ENCODE data around the gene ARHGAP5.

Gene ARHGAP5, protein sequence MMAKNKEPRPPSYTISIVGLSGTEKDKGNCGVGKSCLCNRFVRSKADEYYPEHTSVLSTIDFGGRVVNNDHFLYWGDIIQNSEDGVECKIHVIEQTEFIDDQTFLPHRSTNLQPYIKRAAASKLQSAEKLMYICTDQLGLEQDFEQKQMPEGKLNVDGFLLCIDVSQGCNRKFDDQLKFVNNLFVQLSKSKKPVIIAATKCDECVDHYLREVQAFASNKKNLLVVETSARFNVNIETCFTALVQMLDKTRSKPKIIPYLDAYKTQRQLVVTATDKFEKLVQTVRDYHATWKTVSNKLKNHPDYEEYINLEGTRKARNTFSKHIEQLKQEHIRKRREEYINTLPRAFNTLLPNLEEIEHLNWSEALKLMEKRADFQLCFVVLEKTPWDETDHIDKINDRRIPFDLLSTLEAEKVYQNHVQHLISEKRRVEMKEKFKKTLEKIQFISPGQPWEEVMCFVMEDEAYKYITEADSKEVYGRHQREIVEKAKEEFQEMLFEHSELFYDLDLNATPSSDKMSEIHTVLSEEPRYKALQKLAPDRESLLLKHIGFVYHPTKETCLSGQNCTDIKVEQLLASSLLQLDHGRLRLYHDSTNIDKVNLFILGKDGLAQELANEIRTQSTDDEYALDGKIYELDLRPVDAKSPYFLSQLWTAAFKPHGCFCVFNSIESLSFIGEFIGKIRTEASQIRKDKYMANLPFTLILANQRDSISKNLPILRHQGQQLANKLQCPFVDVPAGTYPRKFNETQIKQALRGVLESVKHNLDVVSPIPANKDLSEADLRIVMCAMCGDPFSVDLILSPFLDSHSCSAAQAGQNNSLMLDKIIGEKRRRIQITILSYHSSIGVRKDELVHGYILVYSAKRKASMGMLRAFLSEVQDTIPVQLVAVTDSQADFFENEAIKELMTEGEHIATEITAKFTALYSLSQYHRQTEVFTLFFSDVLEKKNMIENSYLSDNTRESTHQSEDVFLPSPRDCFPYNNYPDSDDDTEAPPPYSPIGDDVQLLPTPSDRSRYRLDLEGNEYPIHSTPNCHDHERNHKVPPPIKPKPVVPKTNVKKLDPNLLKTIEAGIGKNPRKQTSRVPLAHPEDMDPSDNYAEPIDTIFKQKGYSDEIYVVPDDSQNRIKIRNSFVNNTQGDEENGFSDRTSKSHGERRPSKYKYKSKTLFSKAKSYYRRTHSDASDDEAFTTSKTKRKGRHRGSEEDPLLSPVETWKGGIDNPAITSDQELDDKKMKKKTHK (N-terminal part only)

DNA sequence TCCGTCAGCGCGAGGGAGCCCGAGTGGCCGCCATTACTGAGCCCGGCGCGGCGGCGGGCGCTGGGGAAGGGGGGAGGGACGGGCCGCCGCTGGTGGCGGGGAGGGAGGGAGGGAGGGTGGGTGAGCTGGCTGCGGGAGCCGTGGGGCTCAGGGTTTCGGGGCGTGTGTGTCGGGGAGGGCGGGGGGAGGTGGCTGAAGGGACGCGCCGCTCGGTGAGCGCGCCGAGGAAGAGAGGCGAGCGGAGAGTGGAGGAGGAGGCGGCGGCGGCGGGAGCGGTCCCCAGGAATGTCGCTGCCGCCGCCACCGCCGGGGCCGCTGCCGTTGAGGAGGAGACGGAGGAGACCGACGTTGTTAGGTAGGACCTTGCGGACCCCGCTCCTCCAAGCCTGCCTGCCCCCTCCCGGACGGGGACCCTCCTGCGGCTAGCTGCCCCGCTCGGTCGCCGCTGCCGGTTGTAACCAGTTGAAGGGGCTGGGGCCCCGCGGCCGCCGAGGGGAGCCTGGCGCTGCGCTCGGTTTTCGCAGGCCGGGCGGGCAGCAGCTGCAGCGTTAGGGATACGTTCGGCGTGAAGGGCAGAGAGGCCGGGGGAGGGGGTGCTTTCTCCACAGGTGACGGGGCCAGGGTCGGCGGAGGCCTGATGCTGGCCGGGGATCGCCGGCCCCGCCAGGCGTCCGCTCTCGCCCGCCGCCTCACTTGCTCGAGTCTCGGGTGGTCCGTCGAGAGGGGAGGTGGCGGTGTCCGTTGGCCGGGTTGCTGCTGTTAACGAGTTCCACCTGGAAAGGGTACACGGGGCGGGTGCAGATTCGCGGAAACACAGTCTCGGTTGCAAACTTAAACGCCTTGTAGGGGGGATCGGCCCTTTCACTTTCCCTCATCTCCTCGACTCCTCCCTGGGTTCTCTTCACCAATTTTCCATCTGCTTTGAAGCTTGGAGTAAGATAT is at the start of gene ARHGAP5:
ARHGAP5 (plus strand) TSS at position 224 of the 942 bp plus-strand sequence. CDS start 13,366 bp downstream, outside the sequence.
- DNase-seq (ENCODE audit: low read depth in 2 of 2): peak; percentile 18 to 23

DNA sequence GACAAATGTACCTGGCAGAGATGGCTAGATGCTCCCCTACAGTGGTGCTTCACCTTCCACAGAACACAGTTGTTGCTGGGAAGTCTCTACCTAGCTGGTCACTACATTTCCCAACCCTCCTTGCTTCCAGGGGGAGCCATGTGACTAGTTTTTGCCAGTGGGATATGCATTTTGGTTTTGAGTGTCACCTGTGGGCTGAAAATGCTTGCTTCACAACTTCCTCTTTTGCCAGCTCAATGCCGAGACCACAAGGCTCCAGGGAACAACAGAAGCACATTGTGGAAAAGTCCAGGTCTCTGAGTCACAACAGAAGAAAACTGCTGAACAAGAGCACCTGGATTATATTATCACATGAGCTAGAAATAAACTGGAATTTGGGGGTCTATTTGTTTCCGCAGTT is 48.5 kb upstream of the ARHGAP5 start:
- no peak for DNase-seq (ENCODE audit: low read depth in 2 of 2)

DNA sequence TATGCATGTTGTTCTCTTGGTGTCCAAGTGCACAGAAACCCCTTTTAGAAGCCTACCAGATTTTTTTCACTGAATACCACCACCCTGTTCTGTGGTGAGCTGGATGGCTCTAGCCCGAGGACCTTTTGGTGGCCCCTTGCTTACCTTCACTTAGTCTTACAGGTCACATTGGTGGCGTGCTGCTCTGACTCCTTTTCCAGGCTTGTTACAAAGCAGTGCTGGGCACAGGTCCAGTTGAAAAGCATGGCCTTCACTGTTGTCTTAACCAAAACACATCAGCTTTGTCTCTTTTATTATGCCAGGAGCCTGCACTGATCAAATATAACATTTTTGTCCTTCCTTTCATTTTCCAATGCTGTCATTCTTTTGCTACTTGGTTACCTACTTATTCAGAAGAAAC is 43.6 kb upstream of the ARHGAP5 start:
- no peak for DNase-seq (ENCODE audit: low read depth in 2 of 2)

DNA sequence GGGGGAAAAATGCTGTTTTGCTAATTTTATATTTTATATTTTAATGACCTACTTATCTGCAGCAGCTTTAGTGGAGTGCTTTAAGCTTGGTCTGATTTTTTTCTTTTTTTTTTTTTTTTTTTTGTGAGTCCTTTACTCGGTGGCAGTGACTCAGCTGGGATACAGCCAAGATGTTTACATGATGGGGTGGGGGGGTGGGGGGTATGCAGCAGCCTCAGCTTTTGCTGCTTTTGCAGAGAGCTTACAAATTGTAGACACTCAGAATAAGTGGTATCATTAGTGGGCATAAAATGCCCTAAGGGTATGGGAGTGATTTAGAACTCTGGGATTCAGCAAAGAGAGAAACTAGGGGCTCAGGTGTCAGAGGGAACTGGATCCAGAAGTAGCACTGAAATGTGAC is 38.2 kb upstream of the ARHGAP5 start:
- no peak for DNase-seq (ENCODE audit: low read depth in 2 of 2)

DNA sequence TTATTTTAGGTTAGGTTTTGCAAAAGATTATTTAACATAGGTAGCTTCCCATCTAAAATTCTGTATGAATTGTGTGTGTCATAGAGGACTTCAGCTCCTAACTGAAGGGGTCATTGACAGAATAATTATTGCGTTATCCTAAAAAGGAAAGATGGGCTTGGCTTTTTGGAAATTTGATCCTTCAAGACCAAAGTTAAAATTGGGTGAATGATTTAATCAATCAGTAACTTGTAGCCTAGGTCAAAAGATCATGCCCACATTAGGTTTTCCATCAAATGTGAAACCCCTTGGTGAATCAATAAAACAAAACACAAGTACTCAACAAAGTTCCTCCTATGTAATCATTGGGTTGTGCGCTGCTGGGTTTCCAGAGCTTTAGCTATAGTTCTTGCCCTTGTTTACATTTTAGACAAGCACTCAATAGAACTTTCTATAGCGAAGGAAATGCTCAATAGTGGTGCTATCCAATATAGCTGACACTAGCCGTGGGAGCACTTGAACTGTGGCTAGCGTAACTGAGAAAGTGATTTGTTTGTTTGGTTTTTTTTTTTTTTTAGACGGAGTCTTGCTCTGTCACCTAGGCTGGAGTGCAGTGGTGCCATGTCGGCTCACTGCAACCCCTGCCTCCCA is 37.6 kb upstream of the ARHGAP5 start:
- no peak for DNase-seq (ENCODE audit: low read depth in 2 of 2)

DNA sequence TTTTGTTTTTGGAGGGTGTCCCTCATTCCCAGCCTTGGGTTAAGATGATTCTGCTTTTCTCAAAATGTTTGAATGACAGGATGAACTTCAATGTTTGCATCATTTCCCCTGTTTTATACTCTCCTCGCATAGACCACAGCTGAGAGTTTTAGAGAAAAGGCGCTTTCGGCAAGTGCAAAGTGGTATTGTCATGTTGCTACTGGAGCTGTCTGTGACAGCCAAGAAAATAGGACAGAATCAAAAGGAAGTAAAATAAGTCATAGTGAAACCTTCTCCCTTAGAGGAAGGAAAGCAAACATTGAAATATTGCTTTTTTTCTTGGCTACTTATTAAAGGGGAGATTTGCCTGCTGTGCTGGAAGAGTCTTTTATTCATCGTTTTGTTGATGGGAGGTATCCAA is 33.5 kb upstream of the ARHGAP5 start:
- DNase-seq (ENCODE audit: low read depth in 2 of 2): no peak

DNA sequence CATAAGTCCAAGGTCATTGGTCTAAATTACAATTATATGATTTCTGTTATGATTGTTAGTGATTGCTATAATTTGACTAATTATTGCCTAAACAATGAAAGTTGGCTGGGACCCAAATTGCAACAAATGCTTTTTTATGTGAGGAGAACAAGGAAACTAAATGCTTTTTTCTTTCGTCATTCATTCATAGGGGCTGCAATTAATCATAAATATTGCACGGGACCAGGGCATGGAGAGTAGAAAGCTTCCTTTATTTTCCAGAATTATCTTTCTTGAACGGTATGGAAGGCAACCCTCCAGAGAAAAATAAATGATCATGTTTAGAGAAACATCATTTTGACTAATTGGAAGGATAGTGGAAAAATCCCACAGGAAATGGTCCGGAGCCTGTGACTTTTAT is 32.6 kb upstream of the ARHGAP5 start:
- DNase-seq (ENCODE audit: low read depth in 2 of 2): no peak

DNA sequence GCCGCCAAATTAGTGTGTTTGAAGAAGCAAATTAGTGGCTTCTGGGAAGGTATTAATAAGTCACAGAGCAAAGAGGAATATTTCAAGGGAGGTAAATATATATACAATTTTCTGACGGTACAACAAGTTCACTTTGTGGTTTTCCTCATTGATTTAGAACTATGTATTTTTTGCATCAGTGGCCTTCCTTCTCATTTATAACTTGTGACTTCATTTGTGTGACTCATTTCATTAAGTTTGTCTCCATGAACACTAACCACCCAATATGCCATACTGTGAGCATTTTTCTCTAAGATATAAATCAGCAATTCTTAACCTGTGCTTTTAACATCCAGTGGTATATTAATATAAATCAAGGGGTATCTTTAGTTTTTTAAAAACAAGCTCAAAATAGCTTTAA is 29.3 kb upstream of the ARHGAP5 start:
- no peak for DNase-seq (ENCODE audit: low read depth in 2 of 2)

DNA sequence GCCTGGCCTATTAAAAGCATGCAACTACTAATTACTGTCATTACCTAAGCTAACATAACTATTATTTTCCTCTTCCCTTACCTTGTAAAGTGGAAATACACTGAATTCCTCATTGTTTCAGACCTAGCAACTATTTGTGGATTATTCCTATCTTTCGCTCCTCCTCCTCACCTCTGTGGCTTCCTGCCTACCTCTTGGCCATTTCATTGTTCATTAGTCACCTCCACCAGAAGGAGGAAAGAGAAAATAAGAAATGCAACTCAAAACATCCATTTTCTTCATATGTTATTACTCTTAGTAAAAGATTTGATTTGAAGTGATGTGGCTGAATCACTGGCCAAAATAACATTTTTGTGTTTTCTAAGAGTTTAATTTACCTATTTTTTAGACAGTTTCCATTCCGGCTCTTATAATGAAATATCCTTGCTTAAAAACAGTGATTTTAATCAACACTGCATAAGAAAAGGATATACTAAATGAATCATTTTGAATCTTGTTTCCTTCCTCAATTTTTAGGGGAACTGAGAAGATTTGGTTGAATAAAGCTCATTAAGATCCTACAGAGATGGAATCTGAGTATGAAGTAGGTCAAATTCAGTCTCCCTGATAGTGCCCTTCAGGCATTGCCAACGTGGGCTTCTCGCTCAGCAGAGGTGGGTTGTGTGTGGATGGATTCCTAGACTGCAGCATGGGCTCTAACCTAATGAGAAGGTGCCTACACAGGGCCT is 27.6 kb upstream of the ARHGAP5 start:
- DNase-seq (ENCODE audit: low read depth in 2 of 2): no peak

DNA sequence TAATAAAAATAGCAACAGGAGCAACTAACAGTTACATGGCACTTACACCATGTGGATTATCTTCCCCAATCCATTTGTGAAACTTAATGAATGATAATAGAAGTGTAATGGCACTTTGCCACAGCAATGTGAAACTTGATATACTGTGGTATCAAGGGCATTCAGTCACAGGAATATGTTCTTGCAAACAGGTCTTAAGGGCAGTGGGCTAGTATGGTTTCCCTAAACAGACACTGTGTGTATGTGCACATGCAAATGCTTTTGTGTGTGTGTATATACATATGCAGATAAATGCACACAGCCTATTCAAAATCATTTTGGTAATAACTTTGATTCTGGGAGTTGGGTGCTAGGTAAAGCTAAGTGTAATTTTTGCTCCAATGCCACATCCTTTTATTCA is 26.2 kb upstream of the ARHGAP5 start:
- no peak for DNase-seq (ENCODE audit: low read depth in 2 of 2)

DNA sequence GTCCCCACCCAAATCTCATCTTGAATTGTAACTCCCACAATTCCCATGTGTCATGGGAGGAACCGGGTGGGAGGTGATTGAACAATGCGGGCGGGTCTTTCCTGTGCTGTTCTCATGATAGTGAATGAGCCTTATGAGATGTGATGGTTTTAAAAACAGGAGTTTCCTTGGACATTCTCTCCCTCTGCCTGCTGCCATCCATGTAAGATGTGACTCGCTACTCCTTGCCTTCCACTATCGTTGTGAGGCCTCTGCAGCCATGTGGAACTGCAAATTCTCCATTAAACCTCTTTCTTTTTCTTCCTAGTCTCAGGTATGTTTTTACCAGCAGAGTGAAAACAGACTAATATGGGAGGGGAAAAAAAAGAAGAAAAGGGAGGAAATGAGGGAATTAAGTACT is 22.6 kb upstream of the ARHGAP5 start:
- DNase-seq (ENCODE audit: low read depth in 2 of 2): no peak

DNA sequence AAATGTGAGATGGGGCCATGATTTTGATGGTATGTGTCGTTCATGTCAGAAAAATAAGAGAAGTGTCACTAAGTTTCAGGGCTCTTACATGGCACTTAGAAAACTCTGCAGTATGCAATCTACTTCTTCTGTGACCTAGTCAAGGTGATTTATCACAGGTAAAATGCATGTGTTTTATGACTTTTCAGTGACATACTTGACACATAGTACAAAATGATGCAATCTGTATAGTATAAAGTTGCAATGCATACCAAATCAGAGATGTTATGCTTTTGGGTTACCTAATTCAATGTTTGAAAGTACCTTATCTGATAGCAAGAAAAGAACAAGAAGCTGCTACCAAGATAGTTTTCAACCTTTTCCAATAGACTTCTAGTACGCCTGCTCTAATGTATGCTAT is 21.9 kb upstream of the ARHGAP5 start:
- no peak for DNase-seq (ENCODE audit: low read depth in 2 of 2)

DNA sequence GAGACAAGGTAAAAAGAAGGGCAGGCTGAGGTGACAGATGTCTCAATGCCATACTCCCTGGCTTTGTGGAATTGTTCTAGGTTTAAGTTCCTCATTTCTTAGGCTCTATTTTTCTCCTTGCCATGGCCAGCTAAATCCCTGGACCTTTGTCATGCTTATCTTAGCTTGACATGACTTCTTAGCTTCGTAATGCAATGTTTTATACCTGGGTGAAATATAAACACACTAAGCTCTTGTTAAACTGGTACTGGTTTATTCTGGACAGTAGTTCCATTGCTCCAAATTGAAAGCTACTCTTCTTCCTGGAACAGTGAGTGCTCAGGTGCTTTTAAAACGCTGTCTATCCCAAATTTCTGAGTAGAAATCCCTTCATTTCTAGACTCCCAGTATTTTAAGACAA is 17.4 kb upstream of the ARHGAP5 start:
- DNase-seq (ENCODE audit: low read depth in 2 of 2): no peak

DNA sequence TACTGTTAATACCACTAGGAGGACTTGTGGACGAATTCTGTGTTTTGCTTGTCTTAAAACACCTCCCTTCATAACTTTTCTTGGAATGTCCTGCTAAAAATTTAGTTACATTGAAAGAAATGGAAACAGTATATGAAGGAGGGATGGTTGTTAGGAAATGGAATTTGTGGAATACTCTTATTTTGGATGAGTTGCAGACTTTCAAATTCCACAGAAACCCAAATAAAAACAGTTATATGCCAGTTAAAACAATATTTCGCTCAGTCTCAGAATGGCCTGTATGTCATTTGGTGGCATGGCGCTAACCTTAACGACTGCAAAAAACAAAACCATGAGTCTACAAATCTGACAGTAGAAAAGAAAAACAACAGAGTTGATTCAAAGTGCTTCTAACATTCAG is 12.2 kb upstream of the ARHGAP5 start:
- no peak for DNase-seq (ENCODE audit: low read depth in 2 of 2)

DNA sequence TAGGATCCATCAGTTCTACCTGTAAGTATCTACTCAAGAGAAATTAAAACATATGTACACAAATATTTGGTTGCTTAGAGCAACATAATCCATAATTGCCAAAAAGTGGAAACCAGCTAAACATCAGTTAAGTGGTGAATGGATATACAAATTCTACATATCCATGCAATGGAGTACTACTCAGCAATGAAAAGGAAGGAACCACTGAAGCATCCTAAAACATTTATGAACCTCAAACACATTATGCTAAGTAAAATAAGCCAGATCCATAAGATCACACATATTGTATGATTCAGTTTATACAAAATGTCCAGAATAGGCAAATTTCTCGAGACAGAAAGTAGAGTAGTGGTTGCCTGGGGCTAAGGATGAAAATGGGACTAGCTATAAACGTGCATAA is 8.4 kb upstream of the ARHGAP5 start:
- no peak for DNase-seq (ENCODE audit: low read depth in 2 of 2)

DNA sequence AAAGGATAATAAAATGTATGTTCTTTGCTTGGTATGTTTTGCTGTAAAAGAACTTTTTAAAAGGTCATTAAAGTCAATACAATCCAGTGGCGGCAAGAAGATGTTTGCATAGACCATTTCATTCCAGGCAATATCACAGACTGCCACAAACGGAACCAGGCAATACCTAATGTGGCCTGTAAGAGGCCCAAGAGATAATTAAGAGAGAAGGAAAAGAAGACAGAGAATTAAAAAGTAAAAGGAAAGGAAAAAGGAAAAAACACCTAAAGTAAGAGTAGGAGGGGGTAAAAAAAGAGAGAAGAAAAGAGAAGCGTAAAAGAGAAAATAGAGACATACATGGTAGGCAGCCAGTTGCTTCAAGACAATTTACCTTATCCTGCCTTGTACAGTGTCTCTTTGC is 6.8 kb upstream of the ARHGAP5 start:
- no peak for DNase-seq (ENCODE audit: low read depth in 2 of 2)

DNA sequence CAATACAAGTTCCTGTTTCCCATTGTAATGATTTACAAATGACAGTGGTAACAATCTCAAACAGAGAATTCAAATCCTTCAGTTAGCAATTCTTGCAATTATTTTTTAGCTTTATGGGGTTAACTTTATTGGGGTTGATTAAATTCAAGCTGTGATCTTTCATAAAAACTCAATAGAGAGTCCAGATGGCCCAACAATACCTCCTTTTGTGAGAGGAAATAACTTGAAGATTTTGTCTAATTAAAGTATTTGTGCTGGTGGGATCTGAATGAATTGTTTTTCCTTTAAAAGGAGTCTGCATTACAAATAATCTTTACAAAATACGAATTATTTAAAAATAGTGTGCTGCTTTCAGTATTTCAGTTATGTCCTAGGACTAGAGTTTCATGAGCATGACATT is 4.4 kb upstream of the ARHGAP5 start:
- DNase-seq (ENCODE audit: low read depth in 2 of 2): no peak

DNA sequence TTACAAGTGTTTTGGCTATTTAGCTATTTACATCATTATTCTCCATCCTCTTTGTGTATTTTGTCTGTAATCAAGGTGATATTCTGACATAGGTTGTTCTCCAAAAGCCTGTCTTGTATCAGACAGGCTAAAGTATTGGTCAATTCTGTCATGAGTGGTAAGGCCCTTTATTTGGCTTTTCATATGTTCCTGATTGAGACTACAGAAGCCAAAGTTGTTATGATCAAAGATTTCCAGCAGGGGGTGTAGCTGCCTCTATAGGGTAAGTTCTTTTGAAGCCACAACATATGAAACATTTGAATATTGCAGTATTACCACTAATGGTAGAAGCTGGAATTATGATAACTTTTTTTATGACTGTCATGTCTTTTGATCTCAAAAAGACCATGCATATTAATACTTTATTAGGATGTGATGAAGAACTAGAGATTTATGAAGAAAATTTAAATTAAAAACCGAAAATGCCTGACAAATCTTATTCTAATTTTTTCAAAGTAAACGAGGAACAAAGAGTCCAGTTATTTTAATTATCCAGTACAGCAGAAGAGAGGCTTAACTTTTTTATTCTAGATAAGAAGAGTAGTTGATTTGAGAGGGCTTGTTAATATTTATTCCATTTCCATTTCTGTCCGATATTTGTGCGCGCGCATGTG is 3.4 kb upstream of the ARHGAP5 start:
- peak in 1 of 2 donors; percentile 37 for DNase-seq (ENCODE audit: low read depth in 2 of 2)

DNA sequence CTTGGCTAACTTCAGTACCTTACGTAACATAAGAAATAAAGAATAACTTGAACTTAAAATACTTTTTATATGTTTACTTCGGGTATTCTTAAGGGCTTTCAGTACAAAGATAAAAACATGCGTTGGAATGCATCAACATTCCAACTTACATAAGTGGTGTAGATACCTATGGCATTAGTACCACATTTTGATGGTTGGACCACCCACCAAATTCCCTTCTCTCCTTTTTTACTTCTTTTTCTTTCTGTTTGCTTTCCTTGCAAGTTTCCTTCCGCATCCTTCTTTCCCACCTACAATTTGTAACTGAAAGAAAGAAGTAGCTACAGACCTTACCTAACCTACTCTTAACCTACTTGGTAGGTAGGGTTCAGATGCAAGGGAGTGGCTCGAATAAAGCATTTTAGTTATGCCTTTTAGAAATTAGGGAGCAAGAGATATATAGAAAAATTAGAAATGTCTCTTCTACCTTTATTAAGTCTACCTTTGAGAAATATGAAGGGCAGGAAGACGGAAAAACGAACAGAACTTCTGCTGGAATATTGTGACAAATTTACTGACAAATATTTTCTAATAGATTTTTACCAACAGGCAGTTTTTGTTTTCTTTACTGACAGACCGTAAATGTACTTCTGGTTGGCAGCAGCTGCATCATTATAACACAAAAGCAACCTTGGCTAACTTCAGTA is 2.1 kb upstream of the ARHGAP5 start:
- DNase-seq (ENCODE audit: low read depth in 2 of 2): no peak
